ENCODE data around the gene MAGI2.

Gene MAGI2

DNA sequence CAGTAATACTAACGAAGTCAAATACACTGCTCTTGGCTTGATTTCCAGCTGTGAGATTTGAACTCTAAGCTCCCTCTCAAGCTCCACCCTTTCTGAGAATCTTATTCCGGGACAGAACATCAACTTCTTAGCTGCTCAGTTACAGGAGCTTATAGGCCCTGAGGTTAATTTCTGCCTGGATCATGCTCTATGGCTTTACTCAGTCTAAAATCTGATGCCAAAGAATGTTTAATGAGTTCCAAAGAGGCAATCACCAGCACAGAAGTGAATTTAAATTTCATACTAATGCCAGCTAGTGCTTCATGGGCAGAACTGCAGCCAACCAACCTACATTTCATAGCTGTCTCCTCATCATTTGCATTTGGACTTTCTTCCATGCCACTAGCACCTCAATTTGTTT, 707.2 kb downstream of the MAGI2 start:
- H3K9me3 ChIP-seq (ENCODE audit: control insufficient read depth, low read length): no peaks in the 10 kb centered on the region
- no peak overlapping the region for H2BK5ac ChIP-seq (ENCODE audit: low read depth, low read length, poor library complexity, severe bottlenecking)
- no peak overlapping the region for H3K27ac ChIP-seq (ENCODE audit: low read length, poor library complexity, severe bottlenecking)
- H4K91ac ChIP-seq (ENCODE audit: low read length): no peak overlapping the region
- H3K9ac ChIP-seq (ENCODE audit: low read length): no peak overlapping the region
- DNase-seq: no peak
- no peak overlapping the region for H2BK12ac ChIP-seq (ENCODE audit: low read length in 2 of 2)
- H3K4me1 ChIP-seq (ENCODE audit: control insufficient read depth, insufficient read depth, low read depth, low read length): no peaks in the 10 kb centered on the region
- H3K23ac ChIP-seq (ENCODE audit: low read length in 2 of 2): no peak overlapping the region
- H3K4me3 ChIP-seq (ENCODE audit: insufficient read depth in 1 of 2, low read depth in 1 of 2, low read length in 2 of 2): no peak overlapping the region
- H4K8ac ChIP-seq (ENCODE audit: low read length): no peak overlapping the region
- H2BK15ac ChIP-seq (ENCODE audit: low read depth, poor library complexity, severe bottlenecking): no peak overlapping the region
- H3K27me3 ChIP-seq (ENCODE audit: control insufficient read depth in 1 of 2, insufficient read depth in 1 of 2, low read length in 2 of 2): no peaks in the 10 kb centered on the region
- no peak overlapping the region for H3K18ac ChIP-seq (ENCODE audit: low read depth in 1 of 2, low read length in 2 of 2)
- no peak overlapping the region for H2BK120ac ChIP-seq (ENCODE audit: low read depth, low read length)
- no peak overlapping the region for H3K4me2 ChIP-seq (ENCODE audit: low read length, poor library complexity, severe bottlenecking)
- no peak overlapping the region for H2AK5ac ChIP-seq (ENCODE audit: low read length, severe bottlenecking)
- 57% methylated on average over 2 of the region's 2 CpGs for WGBS
- H3K14ac ChIP-seq (ENCODE audit: low read length in 2 of 2): no peak overlapping the region
- H3K4ac ChIP-seq (ENCODE audit: low read depth in 1 of 2, low read length in 2 of 2): no peak overlapping the region
- no peaks in the 10 kb centered on the region for H3K36me3 ChIP-seq (ENCODE audit: control insufficient read depth in 1 of 2, insufficient read depth in 2 of 2, low read depth in 1 of 2, low read length in 2 of 2)
- no peak overlapping the region for H2AFZ ChIP-seq (ENCODE audit: low read depth, low read length)
- no peaks in the 10 kb centered on the region for H3K79me1 ChIP-seq (replicated peaks; ENCODE audit: low read length, poor library complexity, severe bottlenecking)

DNA sequence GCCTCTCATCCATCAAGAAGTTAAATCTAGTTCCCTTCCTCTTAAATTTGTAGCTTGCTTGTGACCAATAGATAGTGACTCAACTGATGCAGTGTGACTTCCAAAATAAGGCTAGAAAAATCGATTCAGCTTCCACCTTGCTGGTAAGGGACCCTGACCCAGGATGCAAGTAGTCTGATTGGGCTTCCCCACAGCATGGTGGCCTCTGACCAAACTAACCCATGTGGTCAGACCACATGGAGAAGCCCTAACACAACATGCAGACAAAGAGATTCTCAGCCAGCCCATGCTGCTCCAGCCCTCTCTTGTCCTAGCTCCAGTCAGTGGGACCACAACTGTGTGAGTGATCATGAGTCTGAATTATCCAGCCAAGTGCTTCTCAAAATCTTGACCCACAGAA, 710.8 kb downstream of the MAGI2 start:
- no peaks in the 10 kb centered on the region for H3K27me3 ChIP-seq (ENCODE audit: control insufficient read depth in 1 of 2, insufficient read depth in 1 of 2, low read length in 2 of 2)
- H4K8ac ChIP-seq (ENCODE audit: low read length): no peak overlapping the region
- no peak overlapping the region for H3K4me3 ChIP-seq (ENCODE audit: insufficient read depth in 1 of 2, low read depth in 1 of 2, low read length in 2 of 2)
- H3K18ac ChIP-seq (ENCODE audit: low read depth in 1 of 2, low read length in 2 of 2): no peak overlapping the region
- H3K27ac ChIP-seq (ENCODE audit: low read length, poor library complexity, severe bottlenecking): no peak overlapping the region
- H2BK120ac ChIP-seq (ENCODE audit: low read depth, low read length): no peak overlapping the region
- H2BK12ac ChIP-seq (ENCODE audit: low read length in 2 of 2): no peak overlapping the region
- H3K36me3 ChIP-seq (ENCODE audit: control insufficient read depth in 1 of 2, insufficient read depth in 2 of 2, low read depth in 1 of 2, low read length in 2 of 2): no peaks in the 10 kb centered on the region
- H3K9ac ChIP-seq (ENCODE audit: low read length): no peak overlapping the region
- no peak overlapping the region for H3K4me2 ChIP-seq (ENCODE audit: low read length, poor library complexity, severe bottlenecking)
- DNase-seq: no peak
- no peaks in the 10 kb centered on the region for H3K79me1 ChIP-seq (replicated peaks; ENCODE audit: low read length, poor library complexity, severe bottlenecking)
- no peak overlapping the region for H2AK5ac ChIP-seq (ENCODE audit: low read length, severe bottlenecking)
- H3K9me3 ChIP-seq (ENCODE audit: control insufficient read depth, low read length): no peaks in the 10 kb centered on the region
- H2AFZ ChIP-seq (ENCODE audit: low read depth, low read length): no peak overlapping the region
- no peak overlapping the region for H3K14ac ChIP-seq (ENCODE audit: low read length in 2 of 2)
- no peak overlapping the region for H3K4ac ChIP-seq (ENCODE audit: low read depth in 1 of 2, low read length in 2 of 2)
- H2BK15ac ChIP-seq (ENCODE audit: low read depth, poor library complexity, severe bottlenecking): no peak overlapping the region
- WGBS: 73% methylated on average over 1 of the region's 1 CpG
- no peak overlapping the region for H4K91ac ChIP-seq (ENCODE audit: low read length)
- no peak overlapping the region for H3K23ac ChIP-seq (ENCODE audit: low read length in 2 of 2)
- no peaks in the 10 kb centered on the region for H3K4me1 ChIP-seq (ENCODE audit: control insufficient read depth, insufficient read depth, low read depth, low read length)
- H2BK5ac ChIP-seq (ENCODE audit: low read depth, low read length, poor library complexity, severe bottlenecking): no peak overlapping the region

DNA sequence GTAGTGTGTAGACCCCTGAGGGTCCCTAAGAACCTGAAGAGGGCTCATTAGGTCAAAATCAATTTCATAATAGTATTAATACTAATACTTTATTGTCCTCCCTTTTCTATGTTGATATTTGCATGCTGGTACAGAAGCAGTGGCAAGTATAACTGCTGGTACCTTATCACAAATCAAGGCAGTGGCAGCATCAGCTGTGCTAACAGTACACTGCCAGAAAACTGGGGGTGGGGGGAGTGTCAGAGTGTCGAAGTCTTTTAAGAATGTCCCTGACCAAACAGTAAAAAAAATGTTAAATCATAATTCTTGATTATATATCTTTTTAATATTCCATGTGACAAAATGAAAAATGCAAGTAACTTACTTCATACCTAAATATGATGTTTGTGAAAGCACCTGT, 716.9 kb downstream of the MAGI2 start:
- Histone ChIP-seq H3K27me3 (ENCODE audit: control insufficient read depth in 1 of 2, insufficient read depth in 1 of 2, low read length in 2 of 2) (no peaks in the 10 kb centered on the region), H2BK12ac (ENCODE audit: low read length in 2 of 2) (no peak overlapping the region), H2AFZ (ENCODE audit: low read depth, low read length) (no peak overlapping the region), H3K4ac (ENCODE audit: low read depth in 1 of 2, low read length in 2 of 2) (no peak overlapping the region), H3K4me1 (ENCODE audit: control insufficient read depth, insufficient read depth, low read depth, low read length) (no peaks in the 10 kb centered on the region), H3K23ac (ENCODE audit: low read length in 2 of 2) (no peak overlapping the region), H4K91ac (ENCODE audit: low read length) (no peak overlapping the region), H3K9me3 (ENCODE audit: control insufficient read depth, low read length) (no peaks in the 10 kb centered on the region), H2BK15ac (ENCODE audit: low read depth, poor library complexity, severe bottlenecking) (no peak overlapping the region), H3K9ac (ENCODE audit: low read length) (no peak overlapping the region), H3K14ac (ENCODE audit: low read length in 2 of 2) (no peak overlapping the region), H2AK5ac (ENCODE audit: low read length, severe bottlenecking) (no peak overlapping the region), H3K79me1 (replicated peaks; ENCODE audit: low read length, poor library complexity, severe bottlenecking) (no peaks in the 10 kb centered on the region), H3K27ac (ENCODE audit: low read length, poor library complexity, severe bottlenecking) (no peak overlapping the region), H4K8ac (ENCODE audit: low read length) (no peak overlapping the region), H3K36me3 (ENCODE audit: control insufficient read depth in 1 of 2, insufficient read depth in 2 of 2, low read depth in 1 of 2, low read length in 2 of 2) (no peaks in the 10 kb centered on the region), H3K4me2 (ENCODE audit: low read length, poor library complexity, severe bottlenecking) (no peak overlapping the region), H2BK120ac (ENCODE audit: low read depth, low read length) (no peak overlapping the region), H2BK5ac (ENCODE audit: low read depth, low read length, poor library complexity, severe bottlenecking) (no peak overlapping the region), H3K4me3 (ENCODE audit: insufficient read depth in 1 of 2, low read depth in 1 of 2, low read length in 2 of 2) (no peak overlapping the region), H3K18ac (ENCODE audit: low read depth in 1 of 2, low read length in 2 of 2) (no peak overlapping the region)
- DNase-seq: no peak
- no CpG with 5 or more reads among the region's 1 CpG for WGBS

DNA sequence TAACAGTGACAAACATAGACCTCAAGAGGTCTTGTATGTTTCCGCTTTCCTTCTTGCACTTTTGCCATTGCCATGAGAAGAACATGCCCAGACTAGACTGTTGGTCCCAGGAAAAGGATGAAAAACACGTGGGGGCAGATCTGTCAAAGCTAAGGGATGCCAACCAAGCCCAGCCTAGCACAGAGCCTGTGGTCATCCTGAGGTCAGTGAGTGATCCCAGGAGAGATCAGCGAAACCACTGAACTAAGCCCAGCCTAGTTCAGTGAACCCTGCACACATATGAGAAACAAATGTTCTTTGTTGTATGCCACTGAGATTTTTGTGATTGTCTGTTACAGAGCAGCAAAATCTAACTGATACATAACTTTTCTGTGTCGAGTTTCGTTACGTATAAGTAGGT, 718.8 kb downstream of the MAGI2 start:
- Histone ChIP-seq H3K4me1 (ENCODE audit: control insufficient read depth, insufficient read depth, low read depth, low read length) (no peaks in the 10 kb centered on the region), H2AFZ (ENCODE audit: low read depth, low read length) (no peak overlapping the region), H3K27me3 (ENCODE audit: control insufficient read depth in 1 of 2, insufficient read depth in 1 of 2, low read length in 2 of 2) (no peaks in the 10 kb centered on the region), H2AK5ac (ENCODE audit: low read length, severe bottlenecking) (no peak overlapping the region), H4K91ac (ENCODE audit: low read length) (no peak overlapping the region), H2BK15ac (ENCODE audit: low read depth, poor library complexity, severe bottlenecking) (no peak overlapping the region), H3K4me2 (ENCODE audit: low read length, poor library complexity, severe bottlenecking) (no peak overlapping the region), H2BK12ac (ENCODE audit: low read length in 2 of 2) (peak overlapping the region in 1 of 2 experiments; percentile 54), H3K23ac (ENCODE audit: low read length in 2 of 2) (no peak overlapping the region), H4K8ac (ENCODE audit: low read length) (no peak overlapping the region), H3K36me3 (ENCODE audit: control insufficient read depth in 1 of 2, insufficient read depth in 2 of 2, low read depth in 1 of 2, low read length in 2 of 2) (no peaks in the 10 kb centered on the region), H2BK5ac (ENCODE audit: low read depth, low read length, poor library complexity, severe bottlenecking) (no peak overlapping the region), H3K27ac (ENCODE audit: low read length, poor library complexity, severe bottlenecking) (no peak overlapping the region), H3K79me1 (replicated peaks; ENCODE audit: low read length, poor library complexity, severe bottlenecking) (no peaks in the 10 kb centered on the region), H3K4ac (ENCODE audit: low read depth in 1 of 2, low read length in 2 of 2) (no peak overlapping the region), H3K4me3 (ENCODE audit: insufficient read depth in 1 of 2, low read depth in 1 of 2, low read length in 2 of 2) (no peak overlapping the region), H3K14ac (ENCODE audit: low read length in 2 of 2) (peak overlapping the region in 1 of 2 experiments; percentile 12), H3K9me3 (ENCODE audit: control insufficient read depth, low read length) (no peaks in the 10 kb centered on the region), H2BK120ac (ENCODE audit: low read depth, low read length) (no peak overlapping the region), H3K9ac (ENCODE audit: low read length) (no peak overlapping the region), H3K18ac (ENCODE audit: low read depth in 1 of 2, low read length in 2 of 2) (no peak overlapping the region)
- WGBS: 58% methylated on average over 2 of the region's 6 CpGs
- DNase-seq: no peak
